IMR-90 (cell line): ENCODE results near the gene SLC38A8. TPM values are rescaled to one million over a fixed set of nuclear protein-coding genes. Genes with fewer than 3 reads are reported as not detected.

Experiments
- ATAC-seq: fragments of 200-7000 bp; cut with Tn5 transposase; 2 replicates; pipeline ENCODE4 v1.9.1; 2020; ENCODE audit warnings: low read depth, mild to moderate bottlenecking, moderate library complexity
- BruUV-seq: library from RNA; stranded (reverse); fragments of 400-500 nt; replicated peaks from 2 replicates; lab custom pipeline; 2021; lab: Mats Ljungman, UMichigan
- CTCF ChIA-PET: fragments of 300-600 bp; formaldehyde crosslinking; extraction: SDS; loops from one replicate; lab custom pipeline; 2021; ENCODE audit warnings: antibody characterized with exemption; lab: Yijun Ruan, JAX
- POLR2A ChIA-PET: fragments of 300-600 bp; sonication (Branson Sonifier 250); formaldehyde crosslinking; loops from one replicate; lab custom pipeline; 2022; ENCODE audit warnings: antibody characterized with exemption; ENCODE audit not compliant: unreplicated experiment; lab: Charles Lee
- DNase-seq: peaks from one replicate; pipeline ENCODE4 v3.0.0; 2013
- H2AFZ ChIP-seq: replicated peaks from 2 replicates; pipeline ENCODE3; 2013; ENCODE audit warnings: low read length, mild to moderate bottlenecking; ENCODE audit not compliant: poor library complexity
- H2AK5ac ChIP-seq: 2 replicates; pipeline ENCODE4 v1.6.1; 2013; ENCODE audit warnings: low read depth, low read length, inconsistent platforms
- H2AK9ac ChIP-seq: replicated peaks from 2 replicates; pipeline ENCODE3; 2013; ENCODE audit warnings: mild to moderate bottlenecking, low read depth, low read length, moderate library complexity; ENCODE audit not compliant: poor library complexity
- H2BK120ac ChIP-seq: 2 replicates; pipeline ENCODE4 v1.6.1; 2013; ENCODE audit warnings: low read depth, low read length, inconsistent platforms
- H2BK15ac ChIP-seq: 3 replicates; pipeline ENCODE4 v1.6.1; 2013; ENCODE audit warnings: low read depth, low read length, inconsistent platforms
- H2BK20ac ChIP-seq: 2 replicates; pipeline ENCODE4 v1.6.1; 2013; ENCODE audit warnings: low read depth, mild to moderate bottlenecking, inconsistent platforms, low read length, moderate library complexity
- H2BK5ac ChIP-seq: 2 replicates; pipeline ENCODE4 v1.6.1; 2013; ENCODE audit warnings: mild to moderate bottlenecking, low read depth, low read length, inconsistent platforms; ENCODE audit not compliant: poor library complexity, severe bottlenecking
- H3K14ac ChIP-seq: replicated peaks from 2 replicates; pipeline ENCODE4 v1.6.1; 2013; ENCODE audit warnings: low read depth, low read length, inconsistent platforms
- H3K18ac ChIP-seq: 2 replicates; pipeline ENCODE4 v1.6.1; 2013; ENCODE audit warnings: low read depth, low read length, control low read depth
- H3K23ac ChIP-seq: 2 replicates; pipeline ENCODE4 v1.6.1; 2013; ENCODE audit warnings: low read depth, low read length, inconsistent platforms
- H3K27ac ChIP-seq: 2 replicates; pipeline ENCODE4 v1.5.1; 2013; ENCODE audit warnings: mild to moderate bottlenecking, control low read depth, low read length; ENCODE audit not compliant: insufficient read depth
- H3K27me3 ChIP-seq: 2 replicates; pipeline ENCODE4 v1.6.1; 2013; ENCODE audit warnings: low read length; ENCODE audit not compliant: control insufficient read depth, insufficient read depth
- H3K36me3 ChIP-seq: 2 replicates; pipeline ENCODE4 v1.6.1; 2013; ENCODE audit warnings: low read length, mixed read lengths; ENCODE audit not compliant: control insufficient read depth, insufficient read depth
- H3K4ac ChIP-seq: 2 replicates; pipeline ENCODE4 v1.6.1; 2013; ENCODE audit warnings: low read depth, low read length, inconsistent platforms
- H3K4me1 ChIP-seq: 2 replicates; pipeline ENCODE4 v1.6.1; 2013; ENCODE audit warnings: low read length, mixed read lengths; ENCODE audit not compliant: control insufficient read depth, insufficient read depth
- H3K4me2 ChIP-seq: 2 replicates; pipeline ENCODE4 v1.6.1; 2013; ENCODE audit warnings: low read depth, mild to moderate bottlenecking, control low read depth, low read length, moderate library complexity
- H3K4me3 ChIP-seq: 2 replicates; pipeline ENCODE4 v1.5.1; 2013; ENCODE audit warnings: low read depth, mild to moderate bottlenecking, control low read depth, low read length, moderate library complexity; ENCODE audit not compliant: insufficient read depth
- H3K56ac ChIP-seq: 2 replicates; pipeline ENCODE4 v1.6.1; 2013; ENCODE audit warnings: low read length, inconsistent platforms; ENCODE audit not compliant: insufficient read depth; ENCODE audit errors: extremely low read depth
- H3K79me1 ChIP-seq, 2 experiments: 2 replicates each; pipeline ENCODE4 v1.6.1; 2013; ENCODE audit warnings: low read length in 2 of 2, inconsistent platforms in 1 of 2, low read depth in 1 of 2
- H3K9ac ChIP-seq: 2 replicates; pipeline ENCODE4 v1.6.1; 2013; ENCODE audit warnings: low read depth, low read length, control low read depth
- H3K9me1 ChIP-seq: 2 replicates; pipeline ENCODE4 v1.6.1; 2013; ENCODE audit warnings: low read length, inconsistent platforms; ENCODE audit not compliant: insufficient read depth
- H3K9me3 ChIP-seq: 2 replicates; pipeline ENCODE4 v1.6.1; 2013; ENCODE audit warnings: low read length; ENCODE audit not compliant: control insufficient read depth, insufficient read depth
- H4K20me1 ChIP-seq: 2 replicates; pipeline ENCODE4 v1.6.1; 2013; ENCODE audit warnings: low read length, inconsistent platforms; ENCODE audit not compliant: insufficient read depth
- H4K5ac ChIP-seq: 2 replicates; pipeline ENCODE4 v1.6.1; 2013; ENCODE audit warnings: mild to moderate bottlenecking, low read depth, low read length, control low read depth
- H4K8ac ChIP-seq, 2 experiments: 2 replicates each; pipeline ENCODE4 v1.6.1; 2013; ENCODE audit warnings: low read depth in 2 of 2, low read length in 2 of 2, control low read depth in 1 of 2, inconsistent platforms in 1 of 2
- H4K91ac ChIP-seq: 2 replicates; pipeline ENCODE4 v1.6.1; 2013; ENCODE audit warnings: low read depth, low read length, inconsistent platforms; ENCODE audit not compliant: insufficient read depth
- CEBPB ChIP-seq: IDR thresholded peaks from 2 replicates; pipeline ENCODE4 v1.6.1; 2012; ENCODE audit warnings: low read depth, low read length, improper control_type of control experiment
- CHD1 ChIP-seq: IDR thresholded peaks from 2 replicates; pipeline ENCODE4 v1.6.1; 2012; ENCODE audit warnings: low read depth, low read length, improper control_type of control experiment
- MAZ ChIP-seq: IDR thresholded peaks from 2 replicates; pipeline ENCODE4 v1.6.1; 2012; ENCODE audit warnings: low read depth, mild to moderate bottlenecking, low read length, improper control_type of control experiment, moderate library complexity, borderline replicate concordance
- MXI1 ChIP-seq: IDR thresholded peaks from 2 replicates; pipeline ENCODE4 v1.6.1; 2012; ENCODE audit warnings: low read depth, mild to moderate bottlenecking, low read length, moderate library complexity, borderline replicate concordance
- SMC3 ChIP-seq: fragments of 150-350 bp; IDR thresholded peaks from 2 replicates; pipeline ENCODE4 v1.6.1; 2016; ENCODE audit warnings: low read depth, mild to moderate bottlenecking, antibody characterized with exemption, low read length, moderate library complexity
- WGBS, 2 experiments: methylation state at CpG; one replicate each; pipeline versions ENCODE4 v1.1.5 to v1.1.7; 2013; ENCODE audit warnings: missing lambda C conversion rate in 2 of 2; ENCODE audit not compliant: insufficient read length in 1 of 2; ENCODE audit errors: extremely low coverage in 2 of 2; 5-methylcytosine and 5-hydroxymethylcytosine counted together
- dilution Hi-C: fragments of 300-500 bp; cut with HindIII; formaldehyde crosslinking; loops from one replicate; pipeline ENCODE4 v1.14.3; 2018; ENCODE audit warnings: low sequenced_read_pairs; ENCODE audit not compliant: unreplicated experiment
- in situ Hi-C: fragments of 300-500 bp; cut with MboI; formaldehyde crosslinking; loops from 3 replicates; pipeline ENCODE4 v1.14.3; 2019; ENCODE audit warnings: low sequenced_read_pairs, inconsistent platforms, mixed read lengths
- intact Hi-C: fragments of 100-400 bp; cut with micrococcal nuclease; formaldehyde crosslinking; loops from 2 replicates; pipeline ENCODE4 v1.10.0; 2022
- polyA plus RNA-seq, 3 experiments: library from polyadenylated mRNA; depleted of rRNA; stranded (reverse); fragments of >200 nt; gene quantifications; 2 replicates each; pipeline ENCODE4 v1.2.3, GENCODE V29; 2012; ENCODE audit warnings: low replicate concordance in 1 of 3
- total RNA-seq: library from RNA; depleted of rRNA; stranded (reverse); fragments of >200 nt; gene quantifications from 2 replicates; pipeline ENCODE4 v1.2.3, GENCODE V29; 2012
- TF ChIP-seq, protein P1 (sequence below): conservative IDR thresholded peaks from 2 replicates; pipeline ENCODE4 v1.5.1; 2012; ENCODE audit warnings: mild to moderate bottlenecking, low read depth, low read length, improper control_type of control experiment
- TF ChIP-seq, protein P2 (sequence below): fragments of 150-350 bp; IDR thresholded peaks from 2 replicates; pipeline ENCODE4 v1.6.1; 2016; ENCODE audit warnings: low read depth, mild to moderate bottlenecking, low read length, moderate library complexity, borderline replicate concordance

SLC38A8 gene
- total and polyA plus RNA-seq, 2 of the 4 experiments (the other 2 are of a cell fraction) = not detected

DNA sequence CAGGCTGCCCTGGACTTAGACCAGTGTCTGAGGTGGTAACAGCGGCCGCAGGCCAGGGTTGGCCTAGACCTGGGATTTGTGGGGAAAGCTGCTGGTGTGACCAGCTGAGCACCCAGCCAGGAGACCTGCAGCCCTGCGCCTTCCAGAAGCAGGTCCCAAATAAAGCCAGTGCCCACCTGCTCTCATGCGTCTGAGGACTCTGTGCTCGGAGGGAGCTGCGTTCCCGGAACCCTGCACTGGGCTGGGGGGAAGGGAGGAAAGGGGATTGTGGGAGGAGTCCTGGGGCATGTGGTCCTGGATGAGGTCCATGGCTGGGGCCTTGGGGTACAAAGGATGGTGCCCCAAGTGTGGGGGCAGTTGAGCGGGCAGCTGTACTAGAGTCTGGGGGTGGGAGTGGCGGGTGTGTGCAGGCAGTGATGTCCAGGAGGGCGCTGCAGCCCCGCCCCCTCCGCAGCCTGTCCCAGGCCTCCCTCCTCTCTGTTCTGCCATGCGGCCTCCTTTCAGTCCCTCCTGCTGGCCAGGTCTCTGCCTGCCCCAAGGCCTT, 76.4 kb downstream of the SLC38A8 start:
- dilution Hi-C loops = no loop called here
- ChIA-PET POLR2A (no interaction called here), CTCF (no interaction called here)
- Histone ChIP-seq H2BK5ac (no peak overlapping the region), H3K4ac (no peak overlapping the region), H2AK9ac (no peak overlapping the region), H4K8ac (no peak overlapping the region), H2BK120ac (no peak overlapping the region), H2AFZ (no peak overlapping the region), H3K36me3 (peaks cover 17% of the 10 kb centered on the region; the same call in 1 of the 2 replicates), H3K79me1 (no peaks in the 10 kb centered on the region), H3K14ac (no peak overlapping the region), H2BK15ac (no peak overlapping the region), H3K27me3 (peaks cover 19% of the 10 kb centered on the region), H3K56ac (no peak overlapping the region), H3K4me2 (no peak overlapping the region), H4K91ac (no peak overlapping the region), H3K27ac (no peak overlapping the region), H3K9ac (no peak overlapping the region), H2BK20ac (no peak overlapping the region), H4K5ac (no peak overlapping the region), H3K9me3 (no peaks in the 10 kb centered on the region), H3K18ac (no peak overlapping the region), H2AK5ac (no peak overlapping the region), H3K23ac (no peak overlapping the region), H3K4me1 (no peaks in the 10 kb centered on the region), H4K20me1 (no peaks in the 10 kb centered on the region; the same call in none of the 2 replicates), H3K9me1 (no peaks in the 10 kb centered on the region; the same call in 1 of the 2 replicates), H3K4me3 (no peak overlapping the region)
- ATAC-seq (no peak), DNase-seq (no peak)
- in situ Hi-C loops = loop anchor here (10.0 to 25.0 kb wide), 2 partner anchors 209 to 521 kb away; no protein-coding TSS in a partner anchor
- WGBS, 2 experiments = 85% methylated on average over 7 of the region's 13 CpGs; no CpG with 5 or more reads in 1 of the 2 experiments
- TF ChIP-seq, protein P1, sequence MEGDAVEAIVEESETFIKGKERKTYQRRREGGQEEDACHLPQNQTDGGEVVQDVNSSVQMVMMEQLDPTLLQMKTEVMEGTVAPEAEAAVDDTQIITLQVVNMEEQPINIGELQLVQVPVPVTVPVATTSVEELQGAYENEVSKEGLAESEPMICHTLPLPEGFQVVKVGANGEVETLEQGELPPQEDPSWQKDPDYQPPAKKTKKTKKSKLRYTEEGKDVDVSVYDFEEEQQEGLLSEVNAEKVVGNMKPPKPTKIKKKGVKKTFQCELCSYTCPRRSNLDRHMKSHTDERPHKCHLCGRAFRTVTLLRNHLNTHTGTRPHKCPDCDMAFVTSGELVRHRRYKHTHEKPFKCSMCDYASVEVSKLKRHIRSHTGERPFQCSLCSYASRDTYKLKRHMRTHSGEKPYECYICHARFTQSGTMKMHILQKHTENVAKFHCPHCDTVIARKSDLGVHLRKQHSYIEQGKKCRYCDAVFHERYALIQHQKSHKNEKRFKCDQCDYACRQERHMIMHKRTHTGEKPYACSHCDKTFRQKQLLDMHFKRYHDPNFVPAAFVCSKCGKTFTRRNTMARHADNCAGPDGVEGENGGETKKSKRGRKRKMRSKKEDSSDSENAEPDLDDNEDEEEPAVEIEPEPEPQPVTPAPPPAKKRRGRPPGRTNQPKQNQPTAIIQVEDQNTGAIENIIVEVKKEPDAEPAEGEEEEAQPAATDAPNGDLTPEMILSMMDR = no peak
- TF ChIP-seq MXI1 = no peak
- TF ChIP-seq MAZ = no peak
- no peak for TF ChIP-seq CHD1
- no peak for TF ChIP-seq CEBPB
- no peak for TF ChIP-seq SMC3
- TF ChIP-seq, protein P2, sequence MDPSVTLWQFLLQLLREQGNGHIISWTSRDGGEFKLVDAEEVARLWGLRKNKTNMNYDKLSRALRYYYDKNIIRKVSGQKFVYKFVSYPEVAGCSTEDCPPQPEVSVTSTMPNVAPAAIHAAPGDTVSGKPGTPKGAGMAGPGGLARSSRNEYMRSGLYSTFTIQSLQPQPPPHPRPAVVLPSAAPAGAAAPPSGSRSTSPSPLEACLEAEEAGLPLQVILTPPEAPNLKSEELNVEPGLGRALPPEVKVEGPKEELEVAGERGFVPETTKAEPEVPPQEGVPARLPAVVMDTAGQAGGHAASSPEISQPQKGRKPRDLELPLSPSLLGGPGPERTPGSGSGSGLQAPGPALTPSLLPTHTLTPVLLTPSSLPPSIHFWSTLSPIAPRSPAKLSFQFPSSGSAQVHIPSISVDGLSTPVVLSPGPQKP = no peak
- BruUV-seq = no TSS peak
- intact Hi-C loops = loop anchor here (5.0 kb wide), 1 partner anchor 76 kb away; the partner anchor contains the start of gene SLC38A8
